ENCODE data around the gene ACD. TPM values are rescaled to one million over a fixed set of nuclear protein-coding genes. Genes with fewer than 3 reads are reported as not detected.

ACD gene
- total and polyA plus RNA-seq, 9 of the 15 experiments (the other 6 are each of a cell fraction or from before 2014, with no cell fraction given): 4.2 to 47.4 (median 19.2) TPM

GRCh38 chr16:67666559-67667452 lies 6.7 kb upstream of the ACD start, which contains the start of the genes C16orf86 and ENKD1 (continued):
- TF ChIP-seq KLF10 (CRISPR knock-in tag; IDR thresholded peaks at IDR 0.05): no peak
- no peak for TF ChIP-seq TSC22D4 (tag; IDR thresholded peaks at IDR 0.05)
- TF ChIP-seq SPI1 (IDR thresholded peaks at IDR 0.05; ENCODE audit: borderline replicate concordance, low read depth, low read length): 0 out of 2 replicates have a peak, but pooled peaks have one; percentile 24
- TF ChIP-seq TAF1 (IDR thresholded peaks at IDR 0.05; ENCODE audit: control insufficient read depth, extremely low read depth, insufficient read depth, low read length, severe bottlenecking): no peak
- TF ChIP-seq MTA2 (IDR thresholded peaks at IDR 0.05; ENCODE audit: low read depth): peak; percentile 61; the same call in 1 of the 2 replicates
- TF ChIP-seq E2F3 (CRISPR knock-in tag; IDR thresholded peaks at IDR 0.05): no peak
- TF ChIP-seq YY1 (IDR thresholded peaks at IDR 0.05; ENCODE audit: borderline replicate concordance in 1 of 3, control insufficient read depth in 1 of 3, extremely low read depth in 1 of 3, insufficient read depth in 3 of 3, insufficient read length in 1 of 3, insufficient replicate concordance in 2 of 3, low read depth in 1 of 3, low read length in 2 of 3): no peak
- no peak for TF ChIP-seq ZNF395 (CRISPR knock-in tag; IDR thresholded peaks at IDR 0.05)
- no peak for TF ChIP-seq ZBTB17 (CRISPR knock-in tag; IDR thresholded peaks at IDR 0.05)
- peak; percentile 56; the same call in 1 of the 2 replicates for TF ChIP-seq MXI1 (IDR thresholded peaks at IDR 0.05; ENCODE audit: low read depth, low read length)
- no peak for TF ChIP-seq STAG1 (CRISPR knock-in tag; IDR thresholded peaks at IDR 0.05; ENCODE audit: borderline replicate concordance)
- TF ChIP-seq CEBPG (CRISPR knock-in tag; IDR thresholded peaks at IDR 0.05): no peak
- no peak for TF ChIP-seq CEBPG (tag; conservative IDR thresholded peaks at IDR 0.05 in 1 of 2, IDR thresholded peaks at IDR 0.05 in 1 of 2)
- TF ChIP-seq CREB5 (CRISPR knock-in tag; IDR thresholded peaks at IDR 0.05): no peak
- no peak for TF ChIP-seq CLOCK (CRISPR knock-in tag; IDR thresholded peaks at IDR 0.05; ENCODE audit: borderline replicate concordance)
- TF ChIP-seq PHF20 (IDR thresholded peaks at IDR 0.05; ENCODE audit: partially characterized antibody): no peak
- no peak for TF ChIP-seq GTF2E2 (tag; IDR thresholded peaks at IDR 0.05)
- no peak for TF ChIP-seq ZNF668 (CRISPR knock-in tag; IDR thresholded peaks at IDR 0.05)
- no peak for TF ChIP-seq GTF2A2 (tag; IDR thresholded peaks at IDR 0.05)
- no peak for TF ChIP-seq ZNF146 (CRISPR knock-in tag; IDR thresholded peaks at IDR 0.05; ENCODE audit: unreplicated experiment)
- TF ChIP-seq ZNF644 (tag; IDR thresholded peaks at IDR 0.05; ENCODE audit: low read depth): no peak
- no peak for TF ChIP-seq BRD4 (IDR thresholded peaks at IDR 0.05)
- no peak for TF ChIP-seq MEF2A (IDR thresholded peaks at IDR 0.05; ENCODE audit: control insufficient read depth, low read depth, low read length)

Measured in K562 (cell line).